Measurements from ENCODE around the gene SPOP.
A peak's percentile ranks its signal among the peaks of the same experiment; 100 is the strongest.

The SPOP gene

DNA sequence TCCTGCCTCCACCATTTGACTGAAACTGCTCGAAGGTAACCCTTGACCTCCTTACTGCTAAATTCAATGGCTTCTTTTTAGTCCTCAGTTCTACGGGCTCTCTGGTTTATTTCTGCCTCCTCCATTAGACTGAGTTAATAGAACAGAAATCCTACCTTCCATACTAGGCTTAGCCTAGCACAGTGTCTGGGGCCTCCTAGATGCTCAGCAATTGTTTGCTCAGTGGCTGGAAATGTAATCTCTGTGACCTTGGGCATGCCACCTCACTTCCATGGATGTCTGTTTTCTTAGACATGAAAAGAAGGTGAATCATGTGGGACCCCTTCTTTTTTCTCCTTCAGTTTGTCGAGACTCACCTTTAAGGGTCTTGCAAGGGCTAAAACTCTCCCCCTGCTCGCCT is 82.6 kb downstream of the SPOP start:
- no peak for DNase-seq (ENCODE audit: low read depth)
- no peak overlapping the region for H3K4me3 ChIP-seq (ENCODE audit: low read depth, low read length)

DNA sequence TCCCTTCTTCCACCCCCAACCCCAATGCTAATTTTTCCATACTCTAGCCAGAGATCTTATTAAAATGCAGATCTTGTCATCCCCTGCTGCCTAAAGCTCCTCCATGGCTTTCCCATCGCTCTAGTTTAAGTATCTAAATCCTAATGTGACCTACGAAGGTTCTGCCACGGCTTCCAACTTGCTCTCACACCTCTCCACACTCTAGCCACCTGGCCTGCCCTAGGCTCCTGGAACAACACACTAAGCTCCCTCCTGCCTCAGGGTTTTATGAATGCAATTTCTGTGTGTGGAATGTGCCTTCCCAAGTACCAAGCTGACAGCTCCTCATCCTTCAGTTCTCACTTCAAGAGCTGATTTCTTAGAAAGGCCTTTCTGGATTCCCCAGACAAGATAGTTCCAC is 85.6 kb downstream of the SPOP start:
- no peak for DNase-seq (ENCODE audit: low read depth)
- no peak overlapping the region for H3K4me3 ChIP-seq (ENCODE audit: low read depth, low read length)

DNA sequence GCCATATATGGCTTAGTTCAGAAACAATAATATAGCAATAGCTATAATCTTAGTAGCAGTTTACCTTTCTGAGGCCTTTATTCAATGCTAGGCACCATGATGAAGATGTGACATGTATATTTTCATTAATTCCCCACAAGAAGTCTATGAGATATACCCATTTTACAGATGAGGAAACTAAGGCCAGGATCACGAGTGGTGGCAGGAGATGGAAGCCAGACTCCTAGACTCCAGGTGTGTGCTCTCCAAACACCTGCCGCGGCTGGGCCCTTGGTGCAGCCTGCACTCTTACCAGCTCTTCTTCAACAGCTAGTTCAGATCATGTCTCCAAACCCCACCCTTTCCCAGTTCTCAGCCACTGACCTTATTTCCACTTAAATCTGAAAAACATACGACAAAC is 87.0 kb downstream of the SPOP start:
- H3K4me3 ChIP-seq (ENCODE audit: low read depth, low read length), result no peak overlapping the region

GRCh38 chr17:49589577-49589927 is 88.3 kb downstream of the SPOP start:
- H3K4me3 ChIP-seq (ENCODE audit: low read depth, low read length), result no peak overlapping the region
- no peak for DNase-seq (ENCODE audit: low read depth)

More for the DNA sequence above, 87.0 kb downstream of the SPOP start:
- no peak for DNase-seq (ENCODE audit: low read depth)

DNA sequence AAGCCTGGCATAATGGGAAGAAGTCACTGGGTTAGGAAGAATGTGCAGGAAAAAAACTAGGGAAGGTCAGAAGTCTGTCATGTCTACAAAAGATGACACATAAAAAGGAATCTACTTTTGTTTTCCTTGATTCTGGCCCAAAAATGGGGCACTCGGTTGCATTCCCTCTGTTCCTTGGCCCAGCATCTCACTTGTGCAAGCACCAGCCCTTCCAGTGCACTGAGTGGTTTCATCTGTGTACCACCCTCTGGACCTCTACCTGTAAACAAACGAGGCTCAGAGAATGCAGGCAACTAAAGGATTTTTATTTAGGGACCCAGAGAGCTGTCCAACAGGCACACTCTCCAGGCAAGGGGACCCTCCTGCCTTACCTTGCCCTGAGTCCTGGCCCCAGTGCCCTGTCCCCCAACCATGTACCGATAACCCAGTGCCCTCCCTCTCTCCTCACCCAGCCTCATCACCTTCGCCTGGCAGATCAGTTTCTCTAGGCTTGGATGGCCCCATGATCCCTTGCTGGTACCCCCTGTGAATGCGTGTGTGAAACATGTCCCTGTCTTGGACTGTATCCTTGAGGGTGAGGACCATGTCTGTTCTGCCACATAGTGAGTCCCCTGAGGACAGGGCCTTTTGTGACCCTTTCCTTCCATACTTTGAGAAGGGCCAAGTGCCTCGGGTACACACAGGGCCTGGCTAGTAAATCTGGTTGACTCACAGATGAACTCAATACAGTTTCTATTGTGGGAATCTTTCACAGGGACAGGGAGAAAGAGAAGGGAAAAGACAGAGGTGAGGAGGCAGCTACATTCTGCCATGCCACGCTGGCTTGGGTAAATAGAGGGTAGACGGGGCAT is 88.9 kb downstream of the SPOP start:
- DNase-seq (ENCODE audit: low read depth), result peak; percentile 17

GRCh38 chr17:49588312-49588711 is 89.6 kb downstream of the SPOP start:
- no peak overlapping the region for H3K4me3 ChIP-seq (ENCODE audit: low read depth, low read length)
- DNase-seq (ENCODE audit: low read depth), result no peak

More for the DNA sequence above, 88.9 kb downstream of the SPOP start:
- H3K4me3 ChIP-seq (ENCODE audit: low read depth, low read length), result no peak overlapping the region

- DNase-seq (ENCODE audit: low read depth), result no peak
- H3K4me3 ChIP-seq (ENCODE audit: low read depth, low read length), result no peak overlapping the region
Observed at GRCh38 chr17:49587366-49588073, 90.4 kb downstream of the SPOP start.

GRCh38 chr17:49585422-49586027 is 92.4 kb downstream of the SPOP start:
- no peak for DNase-seq (ENCODE audit: low read depth)
- H3K4me3 ChIP-seq (ENCODE audit: low read depth, low read length), result no peak overlapping the region

DNA sequence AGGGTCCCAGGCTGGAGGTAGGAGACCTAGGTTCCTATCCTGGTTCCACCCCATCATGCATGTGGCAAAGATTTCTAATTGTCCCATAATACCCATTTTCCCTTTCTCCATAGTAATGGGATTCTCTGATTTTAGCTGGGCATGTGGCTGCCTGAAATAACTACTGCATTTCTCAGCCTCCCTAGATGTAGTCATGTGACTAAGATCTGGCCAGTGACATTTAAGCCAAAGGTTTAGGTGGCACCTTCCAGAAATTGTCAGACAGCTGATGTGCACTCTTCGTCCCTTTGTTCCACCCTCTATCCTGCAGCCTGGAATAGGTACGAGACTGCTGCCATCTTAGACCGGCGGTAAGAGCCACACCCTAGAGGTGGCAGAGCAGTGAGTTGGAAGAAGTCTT is 94.0 kb downstream of the SPOP start:
- DNase-seq (ENCODE audit: low read depth), result no peak
- H3K4me3 ChIP-seq (ENCODE audit: low read depth, low read length), result no peak overlapping the region

DNA sequence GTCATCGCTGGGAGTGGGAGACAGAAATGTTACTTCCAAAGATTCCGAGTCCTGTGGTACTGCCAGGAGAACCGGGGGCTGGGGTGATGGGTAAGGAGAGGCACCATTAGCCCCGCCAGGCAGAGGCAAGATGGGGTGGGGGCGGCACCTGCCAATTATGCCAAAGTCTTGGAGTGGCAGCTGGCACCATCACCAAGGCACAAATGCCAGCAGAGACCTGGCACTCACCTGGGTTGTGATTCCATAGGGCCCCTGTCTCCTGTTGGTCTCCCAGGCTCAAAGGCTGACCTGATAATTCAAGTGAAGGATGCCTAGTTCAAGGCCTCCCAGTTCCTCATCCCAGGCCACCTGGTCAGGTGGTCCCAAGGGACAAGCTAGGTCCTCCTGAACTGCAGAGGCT is 94.7 kb downstream of the SPOP start:
- H3K4me3 ChIP-seq (ENCODE audit: low read depth, low read length), result no peak overlapping the region

GRCh38 chr17:49582789-49583188 is 95.1 kb downstream of the SPOP start:
- H3K4me3 ChIP-seq (ENCODE audit: low read depth, low read length), result no peak overlapping the region
- DNase-seq (ENCODE audit: low read depth), result no peak

More for the DNA sequence above, 94.7 kb downstream of the SPOP start:
- DNase-seq (ENCODE audit: low read depth), result no peak

- DNase-seq (ENCODE audit: low read depth), result no peak
- H3K4me3 ChIP-seq (ENCODE audit: low read depth, low read length), result no peak overlapping the region
Observed at GRCh38 chr17:49582055-49582722, 95.7 kb downstream of the SPOP start.

DNA sequence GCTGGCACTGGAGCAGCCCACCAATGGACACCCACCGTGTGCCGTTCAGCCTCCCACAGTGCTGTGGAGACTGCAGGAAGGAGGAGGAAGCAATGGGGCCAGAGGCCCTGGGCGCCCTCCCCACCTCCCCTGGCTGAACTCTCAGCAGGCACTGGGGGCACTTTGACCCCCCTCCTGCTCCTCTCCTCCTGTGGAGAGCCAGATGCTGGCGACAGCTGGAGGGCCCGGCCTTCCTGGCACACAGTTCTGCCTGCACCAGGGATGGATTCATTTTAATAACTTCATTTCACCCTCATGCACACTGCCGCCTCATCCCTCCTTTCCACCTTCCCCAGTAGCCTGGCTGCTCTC is 96.3 kb downstream of the SPOP start:
- no peak for DNase-seq (ENCODE audit: low read depth)
- H3K4me3 ChIP-seq (ENCODE audit: low read depth, low read length), result no peak overlapping the region

DNA sequence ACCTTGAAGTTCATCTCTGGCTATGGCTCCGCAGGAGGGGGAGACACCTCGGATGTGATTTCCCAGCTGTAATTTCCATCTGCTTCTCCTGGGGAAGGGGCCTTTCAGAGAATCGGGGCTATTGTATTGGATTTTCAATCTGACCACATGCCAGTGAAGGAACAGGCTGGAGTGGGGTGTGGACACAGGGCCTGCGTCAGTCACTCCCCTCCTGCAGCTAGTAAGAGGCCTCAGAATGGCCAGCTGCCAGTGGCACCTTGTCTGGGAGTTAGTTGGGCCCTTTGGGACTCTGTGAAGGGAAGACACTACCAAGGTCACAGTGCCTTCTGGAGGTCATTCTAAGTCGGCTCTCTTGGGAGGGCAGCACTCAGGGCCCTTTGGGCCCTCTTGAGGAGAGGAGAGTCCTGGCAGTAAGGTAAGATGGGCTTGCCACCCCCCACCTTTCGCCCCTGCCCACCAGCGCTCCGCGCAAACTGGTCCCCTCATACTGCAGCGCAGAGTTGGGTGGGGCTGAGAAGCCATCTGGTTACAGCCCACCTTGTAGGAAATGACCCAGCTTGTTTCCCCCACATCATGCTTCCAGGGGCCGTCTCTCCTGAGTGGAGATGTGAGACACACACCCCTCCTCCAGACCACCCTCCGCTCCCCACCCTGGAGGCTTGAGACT is 96.8 kb downstream of the SPOP start:
- H3K4me3 ChIP-seq (ENCODE audit: low read depth, low read length), result no peak overlapping the region
- DNase-seq (ENCODE audit: low read depth), result no peak

GRCh38 chr17:49580055-49580721 is 97.7 kb downstream of the SPOP start:
- no peak overlapping the region for H3K4me3 ChIP-seq (ENCODE audit: low read depth, low read length)
- no peak for DNase-seq (ENCODE audit: low read depth)

DNA sequence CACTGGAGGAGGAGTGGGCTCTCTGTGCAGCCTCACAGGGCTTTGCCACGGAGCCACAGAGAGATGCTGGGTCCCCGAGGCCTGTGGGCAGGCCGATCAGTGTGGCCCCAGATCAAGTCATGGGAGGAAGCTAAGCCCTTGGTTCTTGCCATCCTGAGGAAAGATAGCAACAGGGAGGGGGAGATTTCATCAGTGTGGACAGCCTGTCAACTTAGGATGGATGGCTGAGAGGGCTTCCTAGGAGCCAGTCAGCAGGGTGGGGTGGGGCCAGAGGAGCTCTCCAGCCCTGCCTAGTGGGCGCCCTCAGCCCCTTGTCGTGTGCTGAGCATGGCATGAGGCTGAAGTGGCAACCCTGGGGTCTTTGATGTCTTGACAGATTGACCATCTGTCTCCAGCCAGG is 98.4 kb downstream of the SPOP start:
- no peak overlapping the region for H3K4me3 ChIP-seq (ENCODE audit: low read depth, low read length)
- no peak for DNase-seq (ENCODE audit: low read depth)

DNA sequence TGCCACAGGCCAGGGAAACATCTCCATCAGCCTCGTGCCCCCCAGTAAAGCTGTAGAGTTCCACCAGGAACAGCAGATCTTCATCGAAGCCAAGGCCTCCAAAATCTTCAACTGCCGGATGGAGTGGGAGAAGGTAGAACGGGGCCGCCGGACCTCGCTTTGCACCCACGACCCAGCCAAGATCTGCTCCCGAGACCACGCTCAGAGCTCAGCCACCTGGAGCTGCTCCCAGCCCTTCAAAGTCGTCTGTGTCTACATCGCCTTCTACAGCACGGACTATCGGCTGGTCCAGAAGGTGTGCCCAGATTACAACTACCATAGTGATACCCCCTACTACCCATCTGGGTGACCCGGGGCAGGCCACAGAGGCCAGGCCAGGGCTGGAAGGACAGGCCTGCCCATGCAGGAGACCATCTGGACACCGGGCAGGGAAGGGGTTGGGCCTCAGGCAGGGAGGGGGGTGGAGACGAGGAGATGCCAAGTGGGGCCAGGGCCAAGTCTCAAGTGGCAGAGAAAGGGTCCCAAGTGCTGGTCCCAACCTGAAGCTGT is 98.9 kb downstream of the SPOP start:
- DNase-seq (ENCODE audit: low read depth), result no peak
- no peak overlapping the region for H3K4me3 ChIP-seq (ENCODE audit: low read depth, low read length)

DNA sequence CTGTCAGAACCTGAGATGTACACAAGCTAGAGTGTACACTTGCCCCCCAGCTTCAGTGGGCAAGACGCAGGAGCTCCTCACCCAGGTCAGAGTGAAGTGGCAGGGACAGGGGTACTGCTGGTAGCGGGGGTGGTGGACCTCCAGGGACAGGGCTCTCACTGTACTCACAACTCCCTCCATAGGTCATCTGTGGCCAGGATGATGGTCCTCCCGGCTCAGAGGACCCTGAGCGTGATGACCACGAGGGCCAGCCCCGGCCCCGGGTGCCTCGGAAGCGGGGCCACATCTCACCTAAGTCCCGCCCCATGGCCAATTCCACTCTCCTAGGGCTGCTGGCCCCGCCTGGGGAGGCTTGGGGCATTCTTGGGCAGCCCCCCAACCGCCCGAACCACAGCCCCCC is 99.5 kb downstream of the SPOP start:
- DNase-seq (ENCODE audit: low read depth), result no peak
- H3K4me3 ChIP-seq (ENCODE audit: low read depth, low read length), result no peak overlapping the region

GRCh38 chr17:49577963-49578362 is 99.9 kb downstream of the SPOP start:
- no peak for DNase-seq (ENCODE audit: low read depth)
- no peak overlapping the region for H3K4me3 ChIP-seq (ENCODE audit: low read depth, low read length)

Data from skeletal muscle cell (primary cell).